Adrenal gland (tissue), 5 donors: Measurements from ENCODE around the gene HNMT.
"Not testable (repeated sequence)": the region's sequence is repeated elsewhere in the genome, so short reads cannot be mapped to it uniquely, and the experiment has no call there.

Experiments used
- POLR2A ChIP-seq, 2 donors: fragments of 450-650 bp; IDR thresholded peaks; one replicate each; pipeline ENCODE4 v1.6.1; 2017; ENCODE audit warnings: antibody characterized with exemption in 2 of 2, mild to moderate bottlenecking in 2 of 2, moderate library complexity in 1 of 2
- TF ChIP-seq, protein P1 (sequence below), 6 experiments: fragments of 450-650 bp in 4 of 6; fragments of 200-600 bp in 2 of 6; sonication (generic) in 1 of 6; IDR thresholded peaks; 1 replicate in 5 of 6; 2 replicates in 1 of 6; pipeline versions ENCODE4 v1.5.1 to v1.8.0; 2016 to 2021; ENCODE audit warnings: antibody characterized with exemption in 6 of 6, mild to moderate bottlenecking in 2 of 6, moderate library complexity in 1 of 6
- donor health status: DM: no; HTN: no; CAD: no.

DNA sequence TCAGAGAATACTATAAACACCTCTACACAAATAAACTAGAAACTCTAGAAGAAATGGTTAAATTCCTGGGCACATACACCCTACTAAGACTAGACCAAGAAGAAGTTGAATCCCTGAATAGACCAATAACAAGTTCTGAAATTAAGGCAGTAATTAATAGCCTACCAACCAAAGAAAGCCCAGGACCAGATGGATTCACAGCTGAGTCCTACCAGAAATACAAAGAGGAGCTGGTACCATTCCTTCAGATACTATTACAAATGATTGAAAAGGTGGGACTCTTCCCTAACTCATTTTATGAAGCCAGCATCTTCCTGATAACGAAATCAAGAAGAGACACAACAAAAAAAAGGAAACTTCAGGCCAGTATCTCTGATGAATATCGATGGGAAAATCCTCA lies 31.1 kb downstream of the HNMT start:
- TF ChIP-seq, protein P1, sequence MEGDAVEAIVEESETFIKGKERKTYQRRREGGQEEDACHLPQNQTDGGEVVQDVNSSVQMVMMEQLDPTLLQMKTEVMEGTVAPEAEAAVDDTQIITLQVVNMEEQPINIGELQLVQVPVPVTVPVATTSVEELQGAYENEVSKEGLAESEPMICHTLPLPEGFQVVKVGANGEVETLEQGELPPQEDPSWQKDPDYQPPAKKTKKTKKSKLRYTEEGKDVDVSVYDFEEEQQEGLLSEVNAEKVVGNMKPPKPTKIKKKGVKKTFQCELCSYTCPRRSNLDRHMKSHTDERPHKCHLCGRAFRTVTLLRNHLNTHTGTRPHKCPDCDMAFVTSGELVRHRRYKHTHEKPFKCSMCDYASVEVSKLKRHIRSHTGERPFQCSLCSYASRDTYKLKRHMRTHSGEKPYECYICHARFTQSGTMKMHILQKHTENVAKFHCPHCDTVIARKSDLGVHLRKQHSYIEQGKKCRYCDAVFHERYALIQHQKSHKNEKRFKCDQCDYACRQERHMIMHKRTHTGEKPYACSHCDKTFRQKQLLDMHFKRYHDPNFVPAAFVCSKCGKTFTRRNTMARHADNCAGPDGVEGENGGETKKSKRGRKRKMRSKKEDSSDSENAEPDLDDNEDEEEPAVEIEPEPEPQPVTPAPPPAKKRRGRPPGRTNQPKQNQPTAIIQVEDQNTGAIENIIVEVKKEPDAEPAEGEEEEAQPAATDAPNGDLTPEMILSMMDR (IDR thresholded peaks at IDR 0.05), result not testable (repeated sequence)
- TF ChIP-seq POLR2A (IDR thresholded peaks at IDR 0.05), result not testable (repeated sequence)
